Activated B cell treated with CpG ODN at 0.5 μM for 24 hours (primary cell): ENCODE data around the gene C2CD2L. TPM values are rescaled to one million over a fixed set of nuclear protein-coding genes. Genes with fewer than 3 reads are reported as not detected.
"Not testable (repeated sequence)": the region's sequence is repeated elsewhere in the genome, so short reads cannot be mapped to it uniquely, and the experiment has no call there.

Experiments used
- ATAC-seq: fragments of 200-7000 bp; cut with Tn5 transposase; one replicate; pipeline ENCODE4 v1.10.0; 2021; ENCODE audit warnings: low read depth, mild to moderate bottlenecking, moderate library complexity
- CTCF ChIA-PET: fragments of 350-600 bp; sonication (Branson Sonifier 250); formaldehyde crosslinking; loops from one replicate; lab custom pipeline; 2021; ENCODE audit warnings: antibody characterized with exemption; lab: Charles Lee
- POLR2A ChIA-PET: fragments of 350-600 bp; sonication (Branson Sonifier 250); formaldehyde crosslinking; loops from one replicate; lab custom pipeline; 2021; ENCODE audit warnings: antibody characterized with exemption; lab: Charles Lee
- DNase-seq: peaks from one replicate; pipeline ENCODE4 v3.0.0; 2022
- H3K27ac Mint-ChIP-seq: one replicate; pipeline ENCODE4 v1.8.0; 2020; ENCODE audit warnings: mixed read lengths
- H3K27me3 Mint-ChIP-seq: one replicate; pipeline ENCODE4 v1.8.0; 2021; ENCODE audit warnings: mixed read lengths
- H3K36me3 Mint-ChIP-seq: one replicate; pipeline ENCODE4 v1.8.0; 2021; ENCODE audit warnings: low read depth, mixed read lengths
- H3K4me1 Mint-ChIP-seq: one replicate; pipeline ENCODE4 v1.8.0; 2021; ENCODE audit warnings: mixed read lengths
- H3K4me3 Mint-ChIP-seq: one replicate; pipeline ENCODE4 v1.8.0; 2020; ENCODE audit warnings: mild to moderate bottlenecking, mixed read lengths
- H3K9me3 Mint-ChIP-seq: one replicate; pipeline ENCODE4 v1.8.0; 2020; ENCODE audit warnings: mixed read lengths
- CTCF ChIP-seq: fragments of 200-600 bp; IDR thresholded peaks from one replicate; pipeline ENCODE4 v1.8.0; 2022; ENCODE audit warnings: antibody characterized with exemption, mild to moderate bottlenecking
- intact Hi-C: fragments of 100-400 bp; cut with micrococcal nuclease; formaldehyde crosslinking; loops from one replicate; pipeline ENCODE4 v1.15.1; 2024
- total RNA-seq: library from RNA; stranded (reverse); gene quantifications from 2 replicates; pipeline ENCODE4 v1.2.3, GENCODE V29; 2022

The C2CD2L gene
- total RNA-seq, 1 donor from 2014 or later, result 6.7 TPM

DNA sequence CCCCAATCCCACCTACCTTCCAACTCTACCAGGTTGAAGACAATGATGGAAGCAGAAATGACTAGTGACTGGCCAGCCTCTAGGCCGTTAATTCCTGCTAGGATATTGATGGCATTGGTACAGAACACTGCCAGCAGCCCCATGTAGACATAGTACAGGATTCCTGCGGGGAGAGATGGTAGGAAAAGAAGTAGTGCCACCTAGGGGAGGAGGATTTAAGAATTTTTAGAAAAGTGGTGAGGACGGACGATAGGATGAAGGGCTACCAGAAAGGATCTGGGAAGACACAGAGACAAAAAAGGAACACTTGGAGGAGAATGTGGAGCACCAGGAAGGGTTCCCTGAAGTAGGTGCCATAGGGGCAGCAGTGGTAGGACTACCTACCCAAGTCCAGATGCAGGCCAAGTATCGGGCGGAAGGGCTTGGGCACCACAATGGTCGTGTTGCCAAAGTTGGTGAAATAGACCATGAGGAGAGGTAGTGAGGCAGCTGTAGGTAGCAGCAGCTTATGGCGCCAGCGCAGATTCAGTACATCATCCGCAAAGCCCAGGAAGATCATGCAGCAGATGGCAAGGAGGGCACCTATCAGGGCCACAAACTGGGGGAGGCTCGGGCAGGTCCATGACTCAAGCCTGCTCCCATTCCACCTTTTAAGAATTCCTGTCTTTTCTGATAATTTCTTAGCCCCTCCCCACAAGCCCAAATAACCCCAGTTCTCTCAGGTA is 6.7 kb upstream of the C2CD2L start:
- Mint-ChIP-seq H3K36me3 (peaks cover 38% of the 10 kb centered on the region), H3K27me3 (no peaks in the 10 kb centered on the region), H3K9me3 (no peaks in the 10 kb centered on the region), H3K27ac (peak overlapping the region; percentile 9), H3K4me1 (peaks cover 61% of the 10 kb centered on the region), H3K4me3 (peak overlapping the region; percentile 96)
- POLR2A ChIA-PET, result no interaction called here
- TF ChIP-seq CTCF, result no peak
- intact Hi-C loops, result loop anchor here (2.0 kb wide), 1 partner anchor 16 kb away; the partner anchor contains the start of gene HMBS
- DNase-seq (no peak), ATAC-seq (no peak)
- CTCF ChIA-PET, result interaction anchor here (0.7 kb wide), 1 partner anchor 9 kb away, joined by 3 read pairs; no protein-coding TSS in a partner anchor

GRCh38 chr11:119100994-119101758 is 6.0 kb upstream of the C2CD2L start:
- peak overlapping the region; percentile 96 for H3K4me3 Mint-ChIP-seq
- CTCF ChIA-PET, result interaction anchor here (1.4 kb wide), 1 partner anchor 34 kb away, joined by 4 read pairs; the partner anchor contains the start of gene VPS11
- no peak for ATAC-seq
- H3K4me1 Mint-ChIP-seq, result peaks cover 55% of the 10 kb centered on the region
- intact Hi-C loops, result loop anchor here (1.0 to 2.0 kb wide), 2 partner anchors 16 to 20 kb away; partner anchors contain the start of genes HINFP and HMBS
- no peak for TF ChIP-seq CTCF
- DNase-seq, result no peak
- H3K36me3 Mint-ChIP-seq, result peaks cover 37% of the 10 kb centered on the region
- POLR2A ChIA-PET, result interaction anchor here (0.8 to 2.2 kb wide), 11 partner anchors 10 to 310 kb away, joined by 3 to 31 read pairs (median 6); partner anchors contain the start of genes DDX6, HINFP, HMBS and HYOU1
- H3K27me3 Mint-ChIP-seq, result no peaks in the 10 kb centered on the region
- H3K9me3 Mint-ChIP-seq, result no peaks in the 10 kb centered on the region
- peak overlapping the region; percentile 96 for H3K27ac Mint-ChIP-seq

DNA sequence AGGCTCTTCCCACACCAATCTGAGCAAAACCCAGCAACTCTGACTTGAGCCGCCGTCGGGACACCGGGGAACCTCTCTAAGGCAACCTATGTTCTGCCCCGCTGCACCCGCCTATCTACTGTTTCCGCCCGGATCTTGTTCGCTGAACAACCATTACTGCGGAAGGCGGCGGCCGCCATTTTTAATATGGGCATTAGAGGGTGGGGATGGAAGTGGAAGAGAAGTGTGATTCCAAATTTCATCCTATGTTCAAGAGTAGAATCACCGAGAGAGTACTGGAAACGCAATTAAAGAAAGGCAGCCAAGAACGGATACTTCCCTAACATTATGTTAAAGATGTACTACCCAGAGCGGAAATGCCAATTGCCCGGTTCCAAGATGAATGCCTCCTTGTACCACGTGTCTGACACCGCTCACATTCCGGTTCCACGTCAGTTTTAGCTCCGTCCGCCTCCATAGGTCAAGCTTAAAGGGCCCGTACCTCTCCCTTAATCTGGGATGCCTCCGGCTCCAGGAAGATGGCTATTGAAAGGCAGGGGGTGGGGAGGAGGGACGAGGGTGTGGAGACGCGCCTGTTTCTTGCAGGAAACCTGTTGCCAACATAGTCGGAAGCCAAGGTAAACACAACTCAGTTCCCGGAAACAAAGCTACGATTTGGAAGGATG is 5.3 kb upstream of the C2CD2L start, which contains the start of gene DPAGT1:
TSS of gene DPAGT1 (minus strand) at position 95 of the 665 bp plus-strand sequence. CDS start 198 bp downstream, outside the sequence.
- ChIA-PET CTCF (interaction anchor here (0.6 to 1.4 kb wide), 3 partner anchors 10 to 45 kb away, joined by 3 to 4 read pairs (median 3); partner anchors contain the start of genes HYOU1 and VPS11), POLR2A (interaction anchor here (0.7 to 2.2 kb wide), 17 partner anchors 8 to 529 kb away, joined by 3 to 31 read pairs (median 4); partner anchors contain the start of genes ARCN1, BCL9L, DDX6 and HINFP)
- peaks cover 58% of the 10 kb centered on the region for H3K4me1 Mint-ChIP-seq
- peak within 1 kb of the TSS; percentile 96 for H3K27ac Mint-ChIP-seq
- no peaks in the 10 kb centered on the region for H3K9me3 Mint-ChIP-seq
- DNase-seq (peak; percentile 64), ATAC-seq (peak; percentile 87)
- intact Hi-C loops, result loop anchor here (1.0 to 2.0 kb wide), 5 partner anchors 17 to 84 kb away; partner anchors contain the start of genes HINFP, HMBS, HYOU1 and RPS25
- H3K36me3 Mint-ChIP-seq, result peaks cover 32% of the 10 kb centered on the region
- peak within 1 kb of the TSS; percentile 96 for H3K4me3 Mint-ChIP-seq
- TF ChIP-seq CTCF, result no peak
- no peaks in the 10 kb centered on the region for H3K27me3 Mint-ChIP-seq

DNA sequence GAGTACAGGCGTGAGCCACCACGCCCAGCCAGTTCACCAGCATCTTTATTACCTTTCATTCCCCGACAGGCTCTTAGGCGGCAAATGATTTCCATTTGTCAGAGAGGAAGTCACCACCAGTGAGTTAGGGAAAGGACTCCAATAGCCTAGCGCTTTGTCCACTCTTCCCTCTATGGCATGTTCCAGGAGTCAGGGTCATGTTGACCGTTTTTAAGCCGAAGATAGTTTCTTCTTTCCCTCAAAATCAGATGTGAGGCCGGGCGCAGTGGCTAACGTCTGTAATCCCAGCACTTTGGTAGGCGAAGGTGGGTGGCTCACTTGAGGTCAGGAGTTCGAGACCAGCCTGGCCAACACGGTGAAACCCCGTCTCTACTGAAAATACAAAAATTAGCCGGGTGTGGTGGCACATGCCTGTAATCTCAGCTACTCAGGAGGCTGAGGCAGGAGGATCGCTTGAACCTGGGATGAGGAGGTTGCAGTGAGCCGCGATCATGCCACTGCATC is 3.9 kb upstream of the C2CD2L start:
- DNase-seq, intact Hi-C loops, ATAC-seq, H3K27me3 Mint-ChIP-seq, H3K9me3 Mint-ChIP-seq: not testable (repeated sequence)
- ChIA-PET CTCF (interaction anchor here (1.2 kb wide), 1 partner anchor 9 kb away, joined by 3 read pairs; no protein-coding TSS in a partner anchor), POLR2A (interaction anchor here (0.7 to 2.2 kb wide), 7 partner anchors 16 to 84 kb away, joined by 4 to 31 read pairs (median 18); partner anchors contain the start of genes HINFP, HMBS, HYOU1 and RPS25)
- Mint-ChIP-seq H3K4me1 (peaks cover 49% of the 10 kb centered on the region), H3K4me3 (peak overlapping the region; percentile 96), H3K27ac (peak overlapping the region; percentile 96), H3K36me3 (peaks cover 19% of the 10 kb centered on the region)
